GM19467 (cell line): ENCODE data around the gene ACTG1.
"Not testable (repeated sequence)": the region's sequence is repeated elsewhere in the genome, so short reads cannot be mapped to it uniquely, and the experiment has no call there.

Experiments used
- ATAC-seq: cut with Tn5 transposase; IDR thresholded peaks from one replicate; pipeline ENCODE4 v1.9.1; 2021; ENCODE audit warnings: mild to moderate bottlenecking, moderate library complexity; ENCODE audit not compliant: unreplicated experiment

ACTG1 gene

DNA sequence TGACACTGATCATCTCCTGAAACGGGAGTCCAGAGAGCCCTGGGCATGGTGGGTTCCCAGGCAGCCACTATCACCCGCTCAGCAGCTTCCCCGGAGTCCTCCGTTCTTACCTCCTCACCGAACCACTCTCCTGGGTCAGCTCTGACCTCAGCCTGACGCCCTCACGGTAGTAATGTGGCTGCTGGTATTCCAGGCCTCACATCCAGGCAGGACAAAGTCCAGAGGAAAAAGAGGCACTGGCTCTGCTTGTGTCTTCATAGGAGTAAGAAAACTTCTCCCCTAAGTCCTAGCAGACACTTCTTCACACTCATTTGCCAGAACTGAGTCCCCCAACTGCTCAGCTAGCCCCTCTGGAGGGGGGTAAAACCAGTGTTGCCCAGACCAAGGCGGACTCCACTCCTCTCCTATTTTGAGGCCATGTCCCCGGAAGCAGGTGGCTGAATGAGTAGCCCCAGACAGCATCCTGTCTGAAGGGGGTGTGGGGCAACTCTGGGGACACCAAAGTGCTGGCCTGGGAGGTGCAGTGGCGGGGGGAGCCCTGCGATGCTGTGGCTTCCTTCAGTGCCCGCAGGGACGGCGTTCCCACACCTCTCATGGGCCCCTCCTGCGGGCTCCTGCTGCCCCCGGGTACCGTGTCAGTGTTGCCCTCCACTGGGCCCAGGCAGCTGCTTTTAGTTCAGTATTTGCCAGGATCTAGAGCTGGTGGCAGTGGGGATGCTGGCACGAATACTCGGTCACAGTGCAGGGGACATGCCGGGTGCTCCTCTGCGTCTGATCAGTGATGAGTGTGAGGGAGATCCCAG is 20.9 kb upstream of the ACTG1 start:
- no peak for ATAC-seq

DNA sequence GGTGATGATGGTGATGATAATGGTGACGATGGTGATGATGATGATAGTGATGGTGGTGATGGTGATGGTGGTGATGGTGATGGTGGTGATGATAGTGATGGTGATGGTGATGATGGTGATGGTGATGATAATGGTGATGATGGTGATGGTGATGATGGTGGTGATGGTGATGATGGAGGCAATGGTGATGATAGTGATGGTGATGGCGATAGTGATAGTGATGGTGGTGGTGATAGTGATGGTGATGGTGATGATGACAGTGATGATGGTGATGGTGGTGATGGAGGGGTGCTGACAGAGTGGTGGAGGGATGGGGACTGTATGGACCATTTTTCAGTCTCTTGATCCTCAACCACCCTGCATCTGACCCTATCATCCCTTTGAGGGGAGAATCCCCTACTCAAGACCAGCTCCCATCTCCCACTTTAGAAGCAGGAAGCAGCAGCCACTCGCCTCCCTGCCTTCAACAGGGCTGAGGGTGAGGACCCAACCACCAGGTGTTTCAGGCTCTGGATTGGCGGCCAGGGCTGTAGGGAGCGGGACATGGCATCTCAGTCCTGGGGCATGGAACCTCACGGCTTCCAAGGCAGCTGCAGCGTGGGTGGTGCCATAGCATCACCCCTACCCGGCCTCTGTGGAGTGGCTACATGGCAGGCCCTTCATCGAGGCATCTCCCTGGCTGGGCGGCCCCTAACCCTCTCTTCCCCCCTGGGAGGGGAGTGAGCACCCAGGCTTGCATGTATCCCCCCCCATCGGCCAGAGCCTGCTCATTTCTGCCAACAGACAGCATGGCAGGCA is 20.1 kb upstream of the ACTG1 start:
- no peak for ATAC-seq

DNA sequence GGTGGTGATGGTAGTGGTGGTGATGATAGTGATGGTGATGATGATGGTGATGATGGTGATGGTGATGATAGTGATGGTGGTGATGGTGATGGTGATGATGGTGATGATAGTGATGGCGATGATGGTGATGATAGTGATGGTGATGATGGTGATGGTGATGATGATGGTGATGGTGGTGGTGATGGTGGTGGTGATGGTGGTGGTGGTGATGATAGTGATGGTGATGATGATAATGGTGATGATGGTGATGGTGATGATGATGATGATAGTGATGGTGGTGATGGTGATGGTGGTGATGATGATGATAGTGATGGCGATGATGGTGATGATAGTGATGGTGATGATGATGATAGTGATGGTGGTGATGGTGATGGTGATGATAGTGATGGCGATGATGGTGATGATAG is 19.4 kb upstream of the ACTG1 start:
- not testable (repeated sequence) for ATAC-seq

DNA sequence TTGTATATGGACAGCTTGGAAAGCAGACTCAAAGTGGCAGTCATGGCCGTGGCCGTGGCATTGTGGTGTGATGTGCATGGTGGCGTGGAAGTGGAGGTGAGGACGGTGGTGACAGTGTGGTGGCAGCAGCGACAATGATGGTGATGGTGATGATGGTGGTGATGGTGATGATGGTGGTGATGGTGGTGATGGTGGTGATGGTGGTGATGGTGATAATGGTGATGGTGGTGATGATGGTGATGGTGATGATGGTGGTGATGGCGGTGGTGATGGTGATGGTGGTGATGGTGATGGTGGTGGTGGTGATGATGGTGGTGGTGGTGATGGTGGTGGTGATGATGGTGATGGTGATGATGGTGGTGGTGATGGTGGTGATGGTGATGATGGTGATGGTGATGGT is 18.4 kb upstream of the ACTG1 start:
- not testable (repeated sequence) for ATAC-seq

DNA sequence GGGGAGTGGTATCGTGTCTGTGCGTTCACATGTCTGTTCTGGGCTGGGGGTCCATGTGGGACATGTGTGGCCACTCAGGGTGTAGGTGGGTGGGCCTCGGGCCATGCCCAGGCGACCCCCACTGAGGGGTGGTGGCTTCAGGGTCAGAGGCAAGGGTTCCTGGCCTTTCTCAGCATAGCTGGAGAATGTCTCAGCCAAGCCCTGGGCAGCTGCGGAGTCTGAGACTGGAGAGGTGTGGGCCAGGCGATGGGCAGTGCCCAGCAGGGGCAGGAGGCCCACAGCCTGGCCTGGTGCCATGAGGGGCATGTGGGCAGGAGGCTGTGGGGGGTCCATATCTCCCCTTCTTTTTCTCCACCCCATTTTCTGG is 16.8 kb upstream of the ACTG1 start:
- ATAC-seq, result no peak

DNA sequence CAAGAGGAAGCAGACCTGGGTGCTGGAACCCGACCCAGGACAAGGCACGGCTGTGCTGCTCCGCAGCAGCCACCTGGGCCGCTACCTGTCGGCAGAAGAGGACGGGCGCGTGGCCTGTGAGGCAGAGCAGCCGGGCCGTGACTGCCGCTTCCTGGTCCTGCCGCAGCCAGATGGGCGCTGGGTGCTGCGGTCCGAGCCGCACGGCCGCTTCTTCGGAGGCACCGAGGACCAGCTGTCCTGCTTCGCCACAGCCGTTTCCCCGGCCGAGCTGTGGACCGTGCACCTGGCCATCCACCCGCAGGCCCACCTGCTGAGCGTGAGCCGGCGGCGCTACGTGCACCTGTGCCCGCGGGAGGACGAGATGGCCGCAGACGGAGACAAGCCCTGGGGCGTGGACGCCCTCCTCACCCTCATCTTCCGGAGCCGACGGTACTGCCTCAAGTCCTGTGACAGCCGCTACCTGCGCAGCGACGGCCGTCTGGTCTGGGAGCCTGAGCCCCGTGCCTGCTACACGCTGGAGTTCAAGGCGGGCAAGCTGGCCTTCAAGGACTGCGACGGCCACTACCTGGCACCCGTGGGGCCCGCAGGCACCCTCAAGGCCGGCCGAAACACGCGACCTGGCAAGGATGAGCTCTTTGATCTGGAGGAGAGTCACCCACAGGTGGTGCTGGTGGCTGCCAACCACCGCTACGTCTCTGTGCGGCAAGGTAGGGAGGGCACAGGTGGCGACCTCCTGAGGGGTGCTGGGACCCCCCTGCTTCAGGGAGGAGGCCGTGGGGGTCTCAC is 16.2 kb upstream of the ACTG1 start:
- ATAC-seq, result no peak

DNA sequence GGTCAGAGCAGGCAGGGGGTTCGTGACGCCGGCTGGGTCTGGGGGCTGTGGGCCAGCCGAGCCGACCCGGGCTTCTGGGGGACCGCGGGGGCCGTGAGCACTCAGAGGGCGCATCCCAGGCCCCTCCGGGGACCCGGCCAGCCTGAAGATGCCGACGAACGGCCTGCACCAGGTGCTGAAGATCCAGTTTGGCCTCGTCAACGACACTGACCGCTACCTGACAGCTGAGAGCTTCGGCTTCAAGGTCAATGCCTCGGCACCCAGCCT is 15.7 kb upstream of the ACTG1 start:
- no peak for ATAC-seq

DNA sequence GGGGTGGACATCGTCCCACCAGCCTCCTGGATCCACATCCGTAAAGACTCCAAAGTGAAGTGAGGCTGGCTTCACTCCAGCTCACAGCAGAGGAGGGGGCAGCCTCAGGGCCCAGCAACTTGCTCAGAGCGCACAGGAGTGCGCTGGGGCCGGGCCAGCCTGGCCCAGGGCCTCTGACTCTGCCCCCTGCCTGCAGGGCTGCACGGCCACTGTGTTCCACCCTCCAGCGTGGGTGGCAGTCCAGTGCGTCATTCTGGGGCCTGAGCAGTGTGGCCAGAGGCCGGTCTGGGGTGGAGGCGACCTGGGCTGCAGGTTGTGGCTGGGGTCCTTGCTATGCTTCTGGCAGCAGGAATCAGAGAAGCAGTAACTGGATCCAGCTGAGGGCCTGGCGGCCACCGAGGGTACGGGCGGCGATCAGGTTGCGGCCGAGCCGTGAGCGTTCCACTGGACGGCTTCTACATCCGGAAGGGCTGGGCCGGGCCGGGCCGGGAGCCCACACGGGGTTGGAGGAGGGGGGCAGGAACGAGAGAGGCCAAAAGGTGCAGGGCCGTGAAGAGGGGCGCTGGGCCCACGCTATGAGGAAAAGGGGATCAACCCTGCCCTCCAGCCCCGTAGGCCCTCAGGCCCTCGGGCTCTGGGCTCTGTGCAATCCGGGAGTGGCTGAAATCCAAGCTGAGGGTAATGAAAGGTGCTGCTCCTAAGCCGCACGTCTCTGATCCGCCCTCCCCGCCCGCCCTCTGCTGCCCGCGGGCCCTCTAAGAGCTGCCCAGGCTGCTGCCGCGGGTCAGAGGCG is 15.2 kb upstream of the ACTG1 start, which contains the start of gene FSCN2:
TSS of gene FSCN2 (plus strand) at position 787 of the 793 bp plus-strand sequence. CDS start 155 bp downstream, outside the sequence.
- ATAC-seq, result no peak

DNA sequence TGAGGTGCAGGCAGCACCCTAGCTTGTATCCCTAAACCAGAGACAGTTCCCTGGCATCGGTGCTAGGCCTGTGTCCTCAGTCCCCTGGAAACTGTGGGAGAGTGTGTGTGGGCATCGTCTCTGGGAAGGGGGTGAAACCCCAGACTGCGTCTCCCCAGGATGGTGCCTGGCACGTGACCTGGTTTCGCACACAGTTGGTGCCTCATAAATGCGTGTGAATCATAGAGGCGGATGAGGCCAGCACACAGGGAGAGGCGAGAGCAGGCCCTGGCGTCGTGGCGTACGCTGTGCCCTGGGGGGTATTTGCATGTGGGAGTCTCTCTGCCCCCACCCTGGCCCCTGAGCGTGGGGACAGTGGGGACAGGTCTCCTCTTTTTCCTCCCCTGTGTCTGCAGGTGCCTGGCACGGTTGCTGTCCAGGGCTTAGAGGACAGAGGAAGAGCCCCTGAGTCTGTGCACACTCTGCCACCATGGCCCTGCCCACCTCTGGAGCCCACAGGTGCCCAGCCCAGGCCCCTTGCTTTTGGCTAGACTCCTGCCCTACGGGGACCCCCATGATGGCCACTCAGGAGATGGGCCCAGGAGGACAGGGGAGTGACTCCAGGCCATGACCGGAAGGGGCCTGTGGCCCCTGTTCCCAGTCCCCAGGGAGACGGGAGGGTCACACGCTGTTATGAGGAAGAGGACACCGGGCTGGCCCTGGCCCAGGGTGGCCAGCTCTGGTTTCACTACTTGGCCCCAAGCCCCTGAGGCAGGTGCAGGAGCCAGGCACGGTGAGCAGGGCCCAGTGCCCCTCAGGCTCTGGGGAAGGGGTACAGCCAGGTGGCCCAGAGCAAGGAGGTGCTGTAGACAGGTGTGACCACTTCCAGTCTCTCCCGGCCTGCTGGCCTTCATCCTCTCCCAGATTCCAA is 14.3 kb upstream of the ACTG1 start:
- ATAC-seq, result no peak

DNA sequence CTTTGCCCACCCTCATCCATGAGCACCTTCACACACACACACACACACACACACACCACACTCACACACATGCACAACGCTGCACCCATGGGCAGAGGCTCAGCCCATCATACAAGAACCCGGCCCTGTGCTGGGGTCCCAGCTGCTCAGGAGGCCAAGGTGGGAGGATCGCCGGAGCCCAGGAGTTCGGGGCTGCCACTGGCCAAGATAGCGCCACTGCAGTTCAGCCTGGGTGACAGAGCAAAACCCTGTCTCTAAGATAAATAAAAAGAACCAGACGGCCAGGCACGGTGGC is 12.2 kb upstream of the ACTG1 start:
- no peak for ATAC-seq

DNA sequence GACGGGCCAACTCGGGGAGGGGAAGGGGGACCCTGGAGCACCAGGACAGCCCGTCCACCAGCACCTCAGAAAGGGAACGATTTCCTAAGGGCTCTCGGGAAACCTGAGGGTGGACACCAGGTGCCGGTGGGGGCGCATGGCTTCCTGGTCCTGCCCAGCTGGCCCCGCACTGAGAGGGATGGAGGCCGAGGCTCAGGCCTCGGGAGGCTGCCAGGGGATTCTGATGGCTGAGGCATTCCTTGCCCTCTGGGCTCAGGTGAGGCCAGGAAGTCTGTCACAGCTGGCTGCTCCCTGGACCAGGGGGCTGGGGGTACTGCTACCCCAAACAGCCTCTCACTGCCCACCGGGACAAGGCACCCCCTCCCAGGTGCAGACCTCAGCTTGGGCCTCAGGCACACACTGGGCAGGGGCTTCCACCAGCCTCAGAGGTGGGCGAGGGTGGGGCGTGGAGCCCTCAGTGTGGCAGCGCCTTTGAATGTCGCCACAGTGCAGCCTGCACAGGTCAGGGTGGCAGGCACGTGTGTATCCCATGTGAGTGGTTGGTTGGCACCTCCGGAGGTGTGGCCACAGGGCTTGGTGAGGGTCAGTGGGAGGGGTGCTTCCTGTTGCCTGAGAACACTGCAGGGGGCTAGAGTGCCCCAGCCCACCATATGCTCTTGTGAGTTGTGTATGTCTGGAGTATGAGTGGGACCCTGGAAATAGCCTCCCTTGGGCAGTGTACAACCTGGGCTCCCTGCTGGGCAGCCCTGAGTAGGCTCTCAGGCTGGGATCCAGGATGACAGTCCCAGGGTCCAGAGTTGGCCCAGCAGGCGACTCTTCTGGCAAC is 11.7 kb upstream of the ACTG1 start:
- no peak for ATAC-seq

DNA sequence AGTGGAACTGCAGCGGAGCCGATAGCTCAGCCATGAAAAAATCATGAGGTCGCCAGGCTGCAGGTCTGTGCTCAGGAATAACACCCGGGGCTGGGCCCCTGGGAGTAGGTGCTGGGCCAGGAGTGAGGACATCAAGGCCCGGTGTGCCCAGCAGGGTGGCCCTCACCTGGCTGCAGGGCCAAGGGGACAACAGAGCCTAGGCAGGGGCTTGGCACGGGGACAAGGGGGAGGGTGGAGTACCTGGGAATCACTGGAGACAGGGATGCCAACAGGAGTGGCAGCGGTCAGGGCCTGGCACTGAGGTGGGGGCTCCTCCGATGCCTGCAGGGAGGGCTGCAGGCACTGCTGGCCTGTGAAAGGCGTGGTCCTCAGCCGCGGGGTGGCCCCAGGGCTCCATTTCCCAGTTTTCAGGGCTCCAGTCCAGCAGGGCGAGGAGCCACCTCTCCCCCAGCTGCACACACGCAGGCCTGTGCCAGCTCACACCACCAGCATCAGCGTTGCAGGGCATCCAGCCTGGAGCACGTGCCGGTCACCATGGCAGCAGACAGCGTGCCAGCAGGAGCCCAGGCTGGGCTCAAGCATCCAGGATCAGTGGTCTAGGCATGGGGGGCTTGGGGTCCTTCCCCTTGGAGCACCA is 10.9 kb upstream of the ACTG1 start:
- no peak for ATAC-seq

DNA sequence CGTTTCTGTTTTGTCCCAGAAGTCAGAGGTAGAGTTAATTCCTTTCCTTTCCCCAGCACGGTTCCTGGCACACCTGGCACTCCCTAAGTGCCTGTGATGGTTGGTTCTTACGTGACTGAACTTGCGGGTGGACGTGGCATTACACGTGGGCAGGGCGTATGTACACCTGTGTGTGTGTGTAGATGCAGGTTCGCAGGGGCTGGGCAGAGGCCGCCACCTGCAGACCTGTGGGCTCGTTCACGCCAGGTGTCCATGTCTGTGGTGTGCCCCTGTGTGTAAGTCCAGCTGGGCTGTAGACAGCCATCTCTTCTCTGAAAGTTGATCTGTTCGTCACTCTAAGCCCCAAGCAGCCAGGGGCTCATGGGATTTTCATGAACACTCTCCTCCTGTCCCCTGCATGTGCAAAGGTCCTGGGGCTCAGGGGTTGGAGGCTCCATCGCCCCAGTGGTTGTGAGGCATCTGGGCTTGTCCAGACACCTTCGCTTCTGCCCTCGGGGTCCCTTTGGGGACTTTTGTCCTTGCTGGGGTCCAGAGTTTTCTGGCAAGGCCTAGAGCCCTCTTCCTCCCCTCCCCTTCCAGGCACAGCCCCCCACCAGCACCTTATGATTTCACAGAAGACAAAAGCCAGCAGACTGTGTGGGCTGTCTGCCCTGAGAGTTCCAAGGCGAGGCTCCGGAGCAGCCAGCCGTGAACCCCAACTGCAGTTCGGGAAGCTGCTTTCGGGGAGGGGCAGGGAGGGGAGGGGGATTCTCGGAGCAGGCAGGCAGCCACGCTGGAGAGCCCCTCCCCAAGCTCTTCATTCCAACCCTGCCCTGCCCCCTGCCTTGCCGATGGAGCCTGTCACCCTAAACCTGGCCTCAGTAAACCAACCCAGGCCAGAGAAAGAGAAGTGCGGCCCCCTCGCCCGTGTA is 10.1 kb upstream of the ACTG1 start:
- ATAC-seq, result no peak

DNA sequence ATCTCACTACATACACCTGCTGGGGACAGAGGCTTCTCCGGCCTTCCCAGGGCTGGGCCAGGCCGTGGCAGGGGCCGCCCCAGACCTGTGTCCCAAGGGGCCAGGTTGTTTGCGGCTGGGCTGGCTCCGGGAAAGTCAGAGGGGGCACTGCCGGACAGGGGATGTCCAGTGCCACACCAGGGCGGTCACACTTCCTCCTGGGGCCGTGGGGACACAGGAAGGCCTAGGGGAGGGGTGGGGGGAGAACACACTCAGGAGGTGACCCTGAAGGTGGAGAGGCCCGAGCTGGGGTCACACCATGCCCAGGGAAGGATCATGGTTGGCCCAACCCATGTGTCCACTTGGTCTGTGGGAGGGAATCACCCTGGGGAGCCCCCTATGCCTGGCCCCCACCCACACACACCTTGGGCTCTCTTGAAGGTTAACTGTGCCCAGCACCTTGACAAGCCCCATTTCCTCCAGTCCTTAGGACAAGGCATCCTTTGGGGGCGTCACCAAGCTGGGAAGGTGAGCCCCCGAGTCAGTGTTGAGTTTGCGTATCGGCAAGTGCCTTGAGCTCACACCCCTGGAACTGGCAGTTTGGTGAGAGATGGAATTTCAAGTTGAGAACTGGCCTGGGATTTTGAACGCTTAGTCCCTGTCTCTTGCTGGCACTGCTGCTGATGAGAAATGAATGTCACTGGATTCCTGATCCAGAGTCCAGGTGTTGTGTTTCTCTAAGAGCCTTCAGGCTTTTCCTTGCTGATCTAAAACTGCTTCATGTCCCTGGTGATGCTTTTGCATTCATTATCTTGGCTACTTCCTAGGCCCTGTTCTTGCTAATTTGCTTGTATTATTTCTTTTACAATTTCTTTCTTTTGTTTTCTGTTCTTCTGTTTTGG is 7.7 kb upstream of the ACTG1 start:
- ATAC-seq, result no peak

DNA sequence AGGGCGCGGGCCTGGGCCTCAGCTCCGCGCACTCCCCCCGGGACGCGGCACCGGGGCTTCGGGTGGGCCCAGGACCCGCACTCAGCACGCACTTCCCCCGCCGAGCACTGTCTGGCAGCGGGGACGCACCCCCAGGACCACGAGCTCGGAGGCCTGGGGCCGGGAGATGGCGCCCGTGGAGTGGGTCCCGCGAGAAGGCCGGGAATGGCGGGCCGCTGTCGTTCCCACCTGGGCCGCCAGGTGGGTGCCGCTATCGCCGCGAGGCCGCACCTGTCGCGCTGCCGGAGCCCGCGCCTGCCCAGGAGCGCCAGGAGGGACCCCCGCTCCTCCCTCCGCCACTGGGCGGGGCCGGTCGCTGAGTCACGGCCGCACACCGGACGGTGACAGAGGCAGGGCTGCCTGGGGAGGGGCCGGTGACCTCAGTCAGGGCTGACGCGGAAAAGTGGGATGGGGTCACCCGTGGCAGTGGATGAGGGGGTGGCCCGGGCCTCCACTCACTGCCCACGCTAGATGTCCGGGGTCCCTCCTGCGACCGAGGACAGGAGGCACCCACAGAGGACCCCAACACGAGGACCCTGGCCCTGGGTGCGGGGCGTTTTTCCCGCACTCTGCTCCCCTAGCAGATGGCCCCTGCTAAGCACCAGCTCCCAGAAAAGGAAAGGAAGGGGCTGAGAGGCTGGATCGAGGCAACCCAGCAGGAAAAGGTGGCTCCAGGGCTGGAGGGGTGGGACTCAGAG is 6.9 kb upstream of the ACTG1 start:
- ATAC-seq, result no peak

DNA sequence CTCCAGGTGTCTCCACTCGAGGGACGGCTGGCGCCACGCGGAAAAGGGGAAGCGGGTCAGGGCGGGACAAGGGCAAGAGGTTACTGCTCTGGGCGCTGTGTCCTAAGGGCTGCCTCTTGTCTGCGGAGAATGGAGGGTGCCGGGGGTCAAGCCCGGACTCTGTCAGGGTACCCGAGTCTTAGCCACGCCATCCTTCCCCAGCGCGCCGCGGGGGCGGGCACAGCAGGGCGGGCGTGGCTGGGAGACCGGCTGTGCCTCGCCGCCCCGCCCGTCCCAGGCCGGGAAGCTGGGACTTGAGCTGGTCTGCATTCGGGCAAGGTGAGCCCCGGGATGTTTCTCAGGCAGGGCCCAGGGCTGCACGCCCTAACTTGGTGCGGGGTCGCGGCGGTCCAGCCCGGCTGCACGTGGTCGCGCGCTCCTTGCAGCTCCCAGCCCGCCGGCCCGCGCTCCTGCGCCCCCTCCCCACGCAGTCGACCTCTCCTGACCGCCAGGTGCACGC is 6.2 kb upstream of the ACTG1 start:
- no peak for ATAC-seq
